Panc1 (cell line): ENCODE measurements around the gene ZBP1.

Source experiments
- POLR2AphosphoS5 ChIP-seq: IDR thresholded peaks from 2 replicates; pipeline ENCODE4 v1.6.1; 2012; ENCODE audit warnings: mild to moderate bottlenecking, low read depth, low read length, moderate library complexity
- SIN3A ChIP-seq: IDR thresholded peaks from 2 replicates; pipeline ENCODE4 v1.6.1; 2012; ENCODE audit warnings: low read depth, mild to moderate bottlenecking, low read length, moderate library complexity, borderline replicate concordance; ENCODE audit not compliant: insufficient read depth
- TCF7L2 ChIP-seq: IDR thresholded peaks from 2 replicates; pipeline ENCODE4 v1.6.1; 2011; ENCODE audit warnings: mild to moderate bottlenecking, low read depth, low read length, inconsistent platforms
- TF ChIP-seq, protein P1 (sequence below): fragments of 450-650 bp; IDR thresholded peaks from 2 replicates; pipeline ENCODE4 v1.5.1; 2017; ENCODE audit warnings: mild to moderate bottlenecking
- TF ChIP-seq, protein P2 (sequence below), 2 experiments: IDR thresholded peaks; 2 replicates each; pipeline ENCODE4 v1.6.1; 2011 to 2012; ENCODE audit warnings: low read depth in 2 of 2, control low read depth in 1 of 2, low read length in 1 of 2, mild to moderate bottlenecking in 1 of 2, moderate library complexity in 1 of 2; ENCODE audit not compliant: insufficient read depth in 1 of 2

DNA sequence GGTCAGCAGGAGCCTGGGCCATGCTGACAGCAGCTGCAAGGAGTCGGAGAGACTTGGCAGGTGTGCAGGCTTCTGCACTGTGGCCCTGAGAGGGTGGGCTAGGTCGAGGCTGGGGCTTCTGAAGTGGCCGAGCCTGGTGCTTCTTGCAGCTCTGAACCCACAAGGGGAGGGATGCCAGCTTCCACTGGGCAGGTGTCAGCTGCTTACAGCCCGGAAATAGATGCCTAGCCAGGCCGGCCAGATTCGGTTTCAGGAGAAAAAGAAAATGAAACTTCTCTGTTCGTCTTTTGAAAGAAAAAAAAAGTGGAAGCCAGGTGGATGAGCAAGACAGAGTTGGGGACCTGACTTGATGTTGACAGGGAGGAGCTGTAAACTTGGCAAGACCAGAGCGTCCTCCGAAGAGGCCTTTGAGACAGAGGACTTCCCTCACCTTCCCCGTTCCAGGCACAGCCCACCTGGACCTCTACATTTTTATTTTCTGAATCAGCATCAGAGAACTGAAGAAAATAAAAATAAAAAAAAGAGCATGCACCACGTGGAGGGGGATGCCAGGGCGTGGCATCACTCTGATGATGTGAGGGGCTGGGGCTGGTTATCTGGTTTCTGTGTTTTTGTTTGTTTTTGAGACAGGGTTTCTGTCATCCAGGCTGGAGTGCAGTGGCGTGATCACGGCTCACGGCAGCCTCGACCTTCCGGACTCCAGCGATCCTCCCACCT, at the start of gene ZBP1:
- TF ChIP-seq, protein P1, sequence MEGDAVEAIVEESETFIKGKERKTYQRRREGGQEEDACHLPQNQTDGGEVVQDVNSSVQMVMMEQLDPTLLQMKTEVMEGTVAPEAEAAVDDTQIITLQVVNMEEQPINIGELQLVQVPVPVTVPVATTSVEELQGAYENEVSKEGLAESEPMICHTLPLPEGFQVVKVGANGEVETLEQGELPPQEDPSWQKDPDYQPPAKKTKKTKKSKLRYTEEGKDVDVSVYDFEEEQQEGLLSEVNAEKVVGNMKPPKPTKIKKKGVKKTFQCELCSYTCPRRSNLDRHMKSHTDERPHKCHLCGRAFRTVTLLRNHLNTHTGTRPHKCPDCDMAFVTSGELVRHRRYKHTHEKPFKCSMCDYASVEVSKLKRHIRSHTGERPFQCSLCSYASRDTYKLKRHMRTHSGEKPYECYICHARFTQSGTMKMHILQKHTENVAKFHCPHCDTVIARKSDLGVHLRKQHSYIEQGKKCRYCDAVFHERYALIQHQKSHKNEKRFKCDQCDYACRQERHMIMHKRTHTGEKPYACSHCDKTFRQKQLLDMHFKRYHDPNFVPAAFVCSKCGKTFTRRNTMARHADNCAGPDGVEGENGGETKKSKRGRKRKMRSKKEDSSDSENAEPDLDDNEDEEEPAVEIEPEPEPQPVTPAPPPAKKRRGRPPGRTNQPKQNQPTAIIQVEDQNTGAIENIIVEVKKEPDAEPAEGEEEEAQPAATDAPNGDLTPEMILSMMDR = no peak
- no peak for TF ChIP-seq POLR2AphosphoS5
- TF ChIP-seq TCF7L2 = no peak
- TF ChIP-seq, protein P2, sequence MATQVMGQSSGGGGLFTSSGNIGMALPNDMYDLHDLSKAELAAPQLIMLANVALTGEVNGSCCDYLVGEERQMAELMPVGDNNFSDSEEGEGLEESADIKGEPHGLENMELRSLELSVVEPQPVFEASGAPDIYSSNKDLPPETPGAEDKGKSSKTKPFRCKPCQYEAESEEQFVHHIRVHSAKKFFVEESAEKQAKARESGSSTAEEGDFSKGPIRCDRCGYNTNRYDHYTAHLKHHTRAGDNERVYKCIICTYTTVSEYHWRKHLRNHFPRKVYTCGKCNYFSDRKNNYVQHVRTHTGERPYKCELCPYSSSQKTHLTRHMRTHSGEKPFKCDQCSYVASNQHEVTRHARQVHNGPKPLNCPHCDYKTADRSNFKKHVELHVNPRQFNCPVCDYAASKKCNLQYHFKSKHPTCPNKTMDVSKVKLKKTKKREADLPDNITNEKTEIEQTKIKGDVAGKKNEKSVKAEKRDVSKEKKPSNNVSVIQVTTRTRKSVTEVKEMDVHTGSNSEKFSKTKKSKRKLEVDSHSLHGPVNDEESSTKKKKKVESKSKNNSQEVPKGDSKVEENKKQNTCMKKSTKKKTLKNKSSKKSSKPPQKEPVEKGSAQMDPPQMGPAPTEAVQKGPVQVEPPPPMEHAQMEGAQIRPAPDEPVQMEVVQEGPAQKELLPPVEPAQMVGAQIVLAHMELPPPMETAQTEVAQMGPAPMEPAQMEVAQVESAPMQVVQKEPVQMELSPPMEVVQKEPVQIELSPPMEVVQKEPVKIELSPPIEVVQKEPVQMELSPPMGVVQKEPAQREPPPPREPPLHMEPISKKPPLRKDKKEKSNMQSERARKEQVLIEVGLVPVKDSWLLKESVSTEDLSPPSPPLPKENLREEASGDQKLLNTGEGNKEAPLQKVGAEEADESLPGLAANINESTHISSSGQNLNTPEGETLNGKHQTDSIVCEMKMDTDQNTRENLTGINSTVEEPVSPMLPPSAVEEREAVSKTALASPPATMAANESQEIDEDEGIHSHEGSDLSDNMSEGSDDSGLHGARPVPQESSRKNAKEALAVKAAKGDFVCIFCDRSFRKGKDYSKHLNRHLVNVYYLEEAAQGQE (IDR thresholded peaks at IDR 0.05; ENCODE audit: insufficient read depth in 1 of 2, low read depth in 2 of 2, low read length in 1 of 2) = no peak
- TF ChIP-seq SIN3A = no peak
